NCI-H1694 (cell line): ENCODE measurements around the gene SEMA3G.

ENCODE experiments used
- DNase-seq: peaks from one replicate; lab custom pipeline; 2025; lab: John Stamatoyannopoulos, UW

SEMA3G gene

DNA sequence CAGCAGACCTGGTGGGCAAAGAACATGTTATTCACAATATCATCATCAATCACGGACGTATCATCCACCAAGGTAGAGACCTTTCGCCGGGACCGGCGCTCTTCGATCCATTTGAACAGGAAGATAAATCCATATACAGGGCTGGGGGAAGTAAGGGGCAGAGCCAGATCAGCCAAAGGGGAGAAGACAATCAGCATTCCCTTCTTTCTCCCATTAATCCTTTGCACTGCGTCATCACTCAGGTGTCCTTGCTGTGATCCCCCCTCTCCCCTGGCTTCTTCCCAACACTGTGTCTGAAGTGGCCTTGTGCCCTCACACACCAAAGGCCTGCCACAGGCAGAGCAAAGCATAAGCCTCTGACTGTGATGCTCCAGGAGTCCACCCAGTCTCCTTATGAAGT, 36.4 kb downstream of the SEMA3G start:
- DNase-seq = no peak

DNA sequence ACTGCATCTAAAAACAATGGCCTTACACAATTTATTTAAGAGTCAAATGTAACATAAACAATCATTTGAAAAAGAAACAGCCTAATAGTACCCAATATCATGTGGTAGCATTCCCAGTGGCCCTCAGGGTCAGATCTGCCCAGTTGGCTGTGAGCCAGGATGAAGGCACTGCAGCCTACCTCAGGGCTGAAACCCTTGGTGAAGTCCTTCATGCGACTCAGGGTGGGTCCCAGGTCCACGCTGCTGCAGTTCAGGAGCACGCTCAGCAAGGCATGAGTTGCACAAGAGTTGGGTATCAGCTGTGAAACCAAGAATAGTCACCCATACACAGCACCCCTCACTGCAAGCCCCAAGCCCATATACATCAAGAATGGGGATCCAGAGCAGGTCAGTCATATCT, 37.1 kb downstream of the SEMA3G start:
- DNase-seq = no peak

DNA sequence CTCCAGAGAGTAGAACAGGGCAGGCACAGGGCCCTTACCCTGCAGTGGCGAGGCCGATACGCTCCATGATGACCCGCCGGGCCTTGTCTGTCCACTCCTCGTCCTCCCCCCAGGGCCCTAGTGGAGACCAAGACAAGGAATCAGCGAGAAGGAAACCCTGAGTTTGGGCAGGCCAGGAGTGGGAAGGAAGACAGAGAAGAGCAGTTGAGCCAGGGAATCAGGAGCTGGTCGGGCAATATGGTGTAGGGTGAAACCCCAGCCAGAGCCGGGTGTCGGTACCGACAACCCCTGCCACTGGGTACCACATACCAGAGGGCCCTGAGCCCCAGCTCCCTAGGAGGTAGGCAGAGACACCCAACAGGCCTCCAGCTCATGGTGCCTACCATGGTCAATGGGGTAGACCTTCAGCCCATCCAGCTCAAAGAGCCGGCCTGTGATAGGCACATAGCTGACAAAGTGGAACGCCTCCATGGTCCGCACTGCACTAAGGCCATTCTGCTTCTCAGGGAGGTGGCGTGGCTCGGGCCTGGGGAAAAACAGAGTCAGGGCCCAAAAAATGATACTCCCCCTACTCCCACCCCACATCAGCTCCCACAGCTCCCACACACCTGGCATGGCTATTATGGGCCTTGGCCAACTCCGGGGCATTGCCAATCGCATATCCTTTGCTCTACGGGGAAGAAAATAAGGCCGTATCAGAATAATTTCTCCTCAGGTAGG, 38.0 kb downstream of the SEMA3G start:
- DNase-seq = no peak

DNA sequence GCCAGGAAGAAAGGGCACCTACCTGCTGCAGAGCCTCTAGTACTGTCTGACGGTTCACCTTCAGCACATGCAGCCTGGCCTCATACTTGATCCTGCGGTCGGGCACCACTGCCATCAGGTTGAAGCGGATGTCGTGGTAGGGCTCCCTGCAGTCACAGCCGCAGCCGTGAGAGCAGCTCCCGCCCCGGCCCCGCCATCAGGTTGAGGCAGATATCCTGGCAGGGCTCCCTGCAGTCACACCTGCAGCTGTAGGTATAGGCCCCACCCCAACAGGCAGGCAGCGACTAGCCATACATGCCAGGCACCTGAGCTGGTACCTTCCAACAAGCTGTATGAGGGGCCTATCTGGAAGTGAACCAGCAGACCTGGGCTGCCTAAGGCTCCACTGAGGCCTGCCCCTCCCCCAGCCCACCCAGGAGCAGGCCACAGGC, 38.7 kb downstream of the SEMA3G start:
- no peak for DNase-seq

DNA sequence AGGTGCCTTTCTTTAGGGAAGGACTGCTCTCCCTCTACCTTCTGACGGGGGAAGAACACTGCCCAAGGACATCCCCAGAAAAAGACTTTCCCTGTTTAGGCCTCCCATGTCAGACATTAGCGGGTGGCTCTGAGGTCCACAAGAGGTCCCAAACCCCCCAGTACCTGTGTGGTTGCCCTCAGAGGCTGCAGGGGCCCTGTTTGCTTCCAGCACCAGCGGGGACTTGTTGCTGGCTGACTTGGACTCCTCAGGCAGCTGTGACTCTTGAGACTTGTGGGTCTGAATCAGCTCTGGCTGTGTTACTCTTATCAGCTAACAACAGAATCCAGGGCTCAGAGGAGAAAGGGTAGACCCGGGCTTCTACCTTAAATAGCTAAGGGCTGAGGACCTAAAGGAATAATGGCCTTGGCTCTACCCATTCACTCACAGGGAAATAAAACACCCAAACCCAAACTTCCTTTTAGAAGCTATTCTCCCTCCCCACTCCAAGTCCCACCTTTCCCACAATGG, 39.2 kb downstream of the SEMA3G start:
- no peak for DNase-seq

DNA sequence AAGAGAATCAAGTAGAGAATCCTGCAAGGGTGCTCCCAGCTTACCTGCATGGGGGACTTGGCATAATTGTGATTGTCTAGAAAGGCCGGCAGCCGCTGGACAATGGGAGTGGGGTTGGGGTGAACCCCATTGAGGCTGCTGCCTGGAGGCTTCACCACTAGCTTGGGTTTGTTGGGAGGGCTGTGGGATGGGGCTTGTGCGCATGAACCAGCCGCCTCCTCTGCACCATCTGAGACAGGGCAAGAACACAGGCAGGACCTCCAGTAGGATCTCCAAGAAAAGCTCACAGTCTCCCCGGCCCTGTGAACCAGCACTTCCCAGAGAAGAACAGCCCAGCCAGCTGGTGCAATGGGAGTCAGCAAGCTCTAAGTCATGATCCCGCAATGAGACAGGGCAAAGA, 39.8 kb downstream of the SEMA3G start:
- DNase-seq = no peak

DNA sequence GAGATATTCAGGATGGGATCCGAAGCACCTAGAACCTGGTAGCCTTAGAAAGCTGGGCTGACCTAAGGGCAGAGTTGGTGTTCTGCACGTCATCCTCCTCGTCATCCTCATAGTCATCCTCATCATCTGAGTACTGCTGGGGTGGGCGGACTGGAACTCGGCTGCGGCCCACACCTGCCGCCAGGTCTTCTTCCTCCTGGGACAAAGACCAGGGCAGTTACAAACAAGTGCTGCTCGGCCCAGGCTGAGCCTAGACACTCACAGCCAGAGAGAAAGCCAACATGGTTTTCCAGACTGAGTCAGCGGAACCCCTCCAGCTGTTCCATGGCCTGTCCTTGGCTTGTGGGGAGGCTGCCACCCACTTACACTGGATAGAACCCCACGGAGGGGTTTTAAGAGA, 40.5 kb downstream of the SEMA3G start:
- DNase-seq = no peak

DNA sequence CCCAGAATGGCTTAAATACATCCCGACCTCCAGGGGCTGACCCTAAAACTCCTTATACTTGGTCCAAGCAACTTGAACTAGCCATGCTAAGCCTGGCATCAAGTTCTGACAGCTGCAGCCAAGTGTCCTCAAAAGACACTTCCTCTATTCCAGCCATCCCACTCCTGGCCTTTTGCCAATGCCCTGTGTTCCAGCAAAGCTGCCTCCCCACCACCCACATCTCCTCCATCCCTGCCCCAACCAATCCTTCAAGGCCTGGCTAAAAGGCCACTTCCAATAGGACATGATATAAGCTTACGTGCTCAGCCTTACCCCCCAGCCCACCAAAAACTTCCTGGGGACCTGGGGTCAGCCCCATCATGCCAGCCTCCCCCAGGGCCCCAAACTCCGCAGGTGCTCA, 40.9 kb downstream of the SEMA3G start:
- no peak for DNase-seq

DNA sequence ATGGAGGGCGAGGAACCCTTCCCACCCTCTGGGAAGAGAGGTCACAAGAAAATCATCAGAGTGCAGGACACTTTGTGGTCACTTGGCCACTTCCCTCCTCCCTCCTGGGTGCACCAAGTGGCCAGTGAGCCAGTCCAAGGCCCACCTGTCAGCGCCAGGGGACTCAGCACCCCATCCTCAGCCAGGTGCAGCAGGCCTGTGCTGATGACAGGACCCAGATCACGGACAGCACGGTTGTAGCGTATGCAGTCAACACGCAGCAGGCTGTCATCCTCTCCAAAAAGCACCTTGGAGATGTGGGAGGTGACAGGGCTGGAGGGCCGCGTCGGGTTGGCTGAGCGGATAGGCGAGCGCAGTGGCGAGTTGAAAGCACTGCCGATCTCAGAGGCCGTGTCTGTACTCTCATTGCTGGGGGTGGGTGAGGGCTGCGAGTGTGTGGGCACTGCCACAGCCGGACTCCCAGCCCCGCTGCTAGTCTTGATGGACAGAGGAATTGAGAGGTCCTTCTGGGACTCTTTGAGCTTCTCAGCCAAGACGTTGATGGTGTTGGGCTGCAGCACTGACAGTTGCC, 41.5 kb downstream of the SEMA3G start:
- no peak for DNase-seq

DNA sequence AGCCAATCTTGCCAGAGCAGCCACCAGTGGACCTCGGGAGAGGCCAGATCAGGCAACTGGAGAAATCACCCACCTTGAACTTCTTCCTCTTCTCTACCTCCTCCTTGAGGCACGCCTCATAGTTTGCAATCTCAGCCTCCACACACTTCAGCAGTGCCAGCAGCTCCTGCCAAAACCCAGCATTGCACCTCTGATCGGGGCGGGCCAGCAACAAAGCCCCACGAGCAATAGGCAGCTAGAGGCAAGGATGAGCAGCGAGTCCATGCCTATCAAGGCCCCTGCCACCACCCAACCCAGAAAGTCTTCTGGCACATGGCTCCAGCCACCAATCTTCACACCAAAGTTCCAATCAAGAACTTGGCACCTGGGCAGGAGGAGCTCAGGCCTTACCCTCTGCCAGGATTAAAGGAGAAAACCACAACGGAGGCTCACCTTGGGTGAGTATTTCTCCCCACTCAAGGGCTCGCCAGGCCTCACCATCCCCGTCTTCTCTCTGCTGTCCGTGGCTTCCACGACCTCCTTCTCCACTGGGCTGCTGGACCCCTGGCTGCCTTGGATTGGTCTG, 42.1 kb downstream of the SEMA3G start:
- no peak for DNase-seq

DNA sequence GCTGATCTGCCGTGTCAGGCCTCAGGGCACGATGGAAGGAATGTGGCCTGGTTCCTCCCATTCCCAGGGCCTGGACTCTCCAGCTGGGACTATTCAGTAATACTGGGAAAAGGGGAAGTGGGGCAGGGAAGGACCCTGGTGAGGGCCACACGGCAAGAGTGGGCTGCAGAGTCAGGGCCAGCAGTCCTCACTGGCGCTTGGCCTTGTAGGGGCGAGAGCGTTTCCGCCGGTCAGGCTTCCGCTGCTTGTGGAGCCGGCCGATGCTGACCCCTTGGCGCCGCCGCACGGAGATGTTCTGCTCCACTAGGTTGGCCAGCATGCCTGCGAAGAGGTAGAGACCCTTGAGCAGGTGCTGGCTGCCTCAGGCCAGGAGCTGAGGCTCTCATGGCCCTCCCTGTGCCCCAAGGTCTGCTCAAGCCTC, 42.8 kb downstream of the SEMA3G start:
- DNase-seq = no peak

DNA sequence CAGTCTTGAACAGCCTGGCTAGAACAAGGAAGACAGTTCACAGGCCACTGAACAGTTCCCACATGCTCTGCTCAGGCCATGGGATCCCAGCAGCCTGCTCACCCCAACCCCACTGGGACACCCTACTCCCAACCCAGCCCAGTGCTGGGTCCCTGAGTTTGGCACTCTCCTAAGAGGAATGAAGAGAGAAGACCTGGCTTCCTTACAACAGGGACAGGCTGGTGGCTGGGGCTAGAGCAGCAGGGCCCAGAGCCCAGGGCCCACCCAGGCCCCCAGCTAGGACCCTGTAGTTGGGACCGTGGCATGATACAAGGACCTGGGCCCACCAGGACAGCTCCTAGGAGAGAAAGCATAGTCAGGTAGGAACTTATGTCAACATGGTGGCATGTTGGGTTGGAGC, 43.4 kb downstream of the SEMA3G start:
- DNase-seq = no peak

DNA sequence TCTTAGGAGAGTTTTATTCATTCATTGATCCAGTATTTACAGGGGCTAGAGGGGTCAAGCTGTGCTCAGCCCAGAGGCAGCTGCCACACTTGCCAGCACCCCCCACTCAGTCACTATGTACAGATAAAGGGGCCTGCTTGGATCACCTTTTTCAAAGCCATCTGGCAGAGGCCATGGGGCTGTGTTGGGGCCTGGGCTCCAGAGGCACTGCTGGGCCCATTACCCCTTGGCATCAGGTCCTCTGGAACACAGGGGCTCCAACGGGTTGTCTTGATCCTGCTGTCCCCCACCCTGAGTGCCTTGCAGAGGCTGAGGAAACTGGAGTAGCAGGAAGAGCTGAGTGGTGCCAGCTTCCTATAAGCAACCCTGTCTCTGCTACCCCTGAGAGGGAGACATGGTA, 43.9 kb downstream of the SEMA3G start:
- DNase-seq = no peak

DNA sequence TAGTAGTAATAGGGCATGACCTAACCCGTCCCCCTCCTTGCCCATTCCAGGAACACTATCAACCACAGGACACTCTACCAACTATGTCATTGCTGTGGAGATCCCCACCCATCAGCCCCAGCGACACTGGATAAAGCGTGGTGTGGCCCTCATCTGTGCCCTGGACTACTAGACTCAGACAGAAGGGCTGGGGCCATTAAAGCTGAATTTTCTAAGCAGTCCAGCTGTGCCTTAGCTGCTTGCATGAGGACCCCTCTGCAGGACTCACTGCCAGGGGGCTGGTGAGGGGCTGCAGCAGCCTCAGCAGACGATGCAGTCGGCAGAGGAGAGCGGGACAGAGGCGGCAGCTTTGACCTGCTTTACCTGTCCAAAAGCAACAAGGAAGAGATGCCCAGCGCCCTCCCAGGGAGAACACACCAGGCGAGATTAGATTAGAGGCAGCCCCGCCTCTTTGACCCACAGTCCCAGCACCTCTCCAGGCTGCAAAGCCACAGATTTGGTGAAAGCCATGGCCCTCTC, 44.6 kb downstream of the SEMA3G start:
- no peak for DNase-seq

DNA sequence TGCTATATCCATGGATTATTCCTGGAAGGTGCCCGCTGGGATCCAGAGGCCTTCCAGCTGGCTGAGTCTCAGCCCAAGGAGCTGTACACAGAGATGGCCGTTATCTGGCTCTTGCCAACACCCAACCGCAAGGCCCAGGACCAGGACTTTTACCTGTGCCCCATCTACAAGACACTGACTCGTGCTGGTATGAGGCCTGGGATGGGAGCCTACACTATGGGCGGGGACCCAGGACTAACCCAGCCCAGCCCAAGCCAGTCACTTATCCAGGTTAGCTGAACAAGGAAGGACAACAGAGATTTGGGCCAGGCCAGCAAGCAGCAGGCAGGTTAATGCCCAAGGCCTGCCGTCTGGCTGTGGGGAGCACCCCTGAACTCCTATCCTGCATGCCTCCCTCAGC, 45.3 kb downstream of the SEMA3G start:
- no peak for DNase-seq

DNA sequence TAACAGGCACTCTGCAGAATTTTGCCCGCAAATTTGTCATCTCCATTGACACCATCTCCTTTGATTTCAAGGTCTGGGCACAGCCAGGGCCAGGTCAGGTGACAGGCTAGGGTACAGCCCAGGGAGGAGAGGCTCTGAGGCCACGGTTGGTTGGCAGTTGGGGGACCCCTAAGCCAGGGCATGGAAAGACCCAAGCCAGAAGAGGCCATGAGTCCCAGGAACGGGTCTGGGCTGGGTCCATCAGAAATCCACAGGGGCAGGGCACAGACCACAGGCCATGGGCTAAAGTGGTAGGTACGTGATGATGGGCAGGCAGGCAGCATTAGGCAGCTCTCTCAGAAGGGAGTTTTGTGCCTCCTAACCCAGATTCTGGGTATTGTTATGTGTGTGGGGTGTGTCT, 45.8 kb downstream of the SEMA3G start:
- no peak for DNase-seq

DNA sequence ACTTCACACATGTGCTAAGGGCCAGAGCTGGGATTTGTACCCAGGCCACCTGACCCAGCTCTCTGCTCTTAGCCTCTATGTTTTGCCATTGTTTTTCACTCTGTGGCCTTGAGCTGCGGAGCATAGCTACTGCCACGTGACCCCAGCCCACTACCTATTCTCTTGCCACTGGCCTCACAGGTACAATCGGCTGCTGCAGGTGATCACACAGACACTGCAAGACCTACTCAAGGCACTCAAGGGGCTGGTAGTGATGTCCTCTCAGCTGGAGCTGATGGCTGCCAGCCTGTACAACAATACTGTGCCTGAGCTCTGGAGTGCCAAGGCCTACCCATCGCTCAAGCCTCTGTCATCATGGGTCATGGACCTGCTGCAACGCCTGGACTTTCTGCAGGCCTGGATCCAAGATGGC, 46.2 kb downstream of the SEMA3G start:
- DNase-seq = no peak

DNA sequence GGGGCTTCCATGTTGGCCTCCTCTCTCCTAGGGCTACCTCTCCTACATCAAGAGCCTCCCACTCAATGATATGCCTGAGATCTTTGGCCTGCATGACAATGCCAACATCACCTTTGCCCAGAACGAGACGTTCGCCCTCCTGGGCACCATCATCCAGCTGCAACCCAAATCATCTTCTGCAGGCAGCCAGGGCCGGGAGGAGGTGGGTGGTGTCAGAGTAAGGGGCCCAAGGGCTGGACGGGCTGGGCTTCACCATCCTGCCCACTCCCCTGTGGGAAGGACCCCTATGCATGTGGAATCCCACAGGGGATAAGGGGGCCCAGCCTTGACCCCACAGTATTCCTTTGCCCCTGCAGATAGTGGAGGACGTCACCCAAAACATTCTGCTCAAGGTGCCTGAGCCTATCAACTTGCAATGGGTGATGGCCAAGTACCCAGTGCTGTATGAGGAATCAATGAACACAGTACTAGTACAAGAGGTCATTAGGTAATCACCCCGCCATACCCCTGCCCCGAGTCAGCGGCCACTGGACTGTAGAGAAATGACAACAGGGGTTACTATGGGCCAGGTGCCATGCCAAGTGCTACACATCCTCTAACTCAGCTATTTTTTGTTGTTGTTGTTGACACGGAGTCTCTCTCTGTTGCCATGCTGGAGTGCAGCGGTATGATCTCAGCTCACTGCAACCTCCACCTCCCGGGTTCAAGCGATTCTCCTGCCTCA, 47.1 kb downstream of the SEMA3G start:
- no peak for DNase-seq

DNA sequence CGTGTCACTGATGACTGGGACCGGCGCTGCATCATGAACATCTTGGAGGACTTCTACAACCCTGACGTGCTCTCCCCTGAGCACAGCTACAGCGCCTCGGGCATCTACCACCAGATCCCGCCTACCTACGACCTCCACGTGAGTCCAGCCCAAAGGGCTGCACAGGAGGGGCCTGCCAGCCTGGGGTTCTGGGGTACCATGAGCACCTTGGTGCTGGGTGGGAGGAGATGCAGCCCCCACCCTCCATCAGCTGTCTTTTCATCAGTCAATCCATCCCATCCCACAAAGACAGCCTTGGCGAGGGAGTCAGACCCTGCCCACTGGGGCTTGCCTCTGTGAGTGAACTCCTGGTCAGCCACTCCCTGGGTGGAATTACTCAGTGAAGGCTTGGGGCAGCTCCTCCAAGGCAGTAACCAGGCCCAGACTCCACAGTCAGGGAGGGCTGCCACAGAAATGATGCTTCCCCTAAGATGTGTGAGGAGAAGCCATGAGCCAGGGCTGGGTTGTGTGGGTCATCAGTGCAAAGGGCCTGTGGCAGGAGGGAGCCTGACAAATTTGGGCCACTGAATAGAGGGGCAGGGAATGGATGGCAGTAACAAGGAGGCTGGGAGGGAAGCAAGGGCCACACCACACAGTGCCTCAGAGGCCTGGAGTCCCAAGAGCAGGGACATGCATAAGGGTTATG, 47.9 kb downstream of the SEMA3G start:
- no peak for DNase-seq

DNA sequence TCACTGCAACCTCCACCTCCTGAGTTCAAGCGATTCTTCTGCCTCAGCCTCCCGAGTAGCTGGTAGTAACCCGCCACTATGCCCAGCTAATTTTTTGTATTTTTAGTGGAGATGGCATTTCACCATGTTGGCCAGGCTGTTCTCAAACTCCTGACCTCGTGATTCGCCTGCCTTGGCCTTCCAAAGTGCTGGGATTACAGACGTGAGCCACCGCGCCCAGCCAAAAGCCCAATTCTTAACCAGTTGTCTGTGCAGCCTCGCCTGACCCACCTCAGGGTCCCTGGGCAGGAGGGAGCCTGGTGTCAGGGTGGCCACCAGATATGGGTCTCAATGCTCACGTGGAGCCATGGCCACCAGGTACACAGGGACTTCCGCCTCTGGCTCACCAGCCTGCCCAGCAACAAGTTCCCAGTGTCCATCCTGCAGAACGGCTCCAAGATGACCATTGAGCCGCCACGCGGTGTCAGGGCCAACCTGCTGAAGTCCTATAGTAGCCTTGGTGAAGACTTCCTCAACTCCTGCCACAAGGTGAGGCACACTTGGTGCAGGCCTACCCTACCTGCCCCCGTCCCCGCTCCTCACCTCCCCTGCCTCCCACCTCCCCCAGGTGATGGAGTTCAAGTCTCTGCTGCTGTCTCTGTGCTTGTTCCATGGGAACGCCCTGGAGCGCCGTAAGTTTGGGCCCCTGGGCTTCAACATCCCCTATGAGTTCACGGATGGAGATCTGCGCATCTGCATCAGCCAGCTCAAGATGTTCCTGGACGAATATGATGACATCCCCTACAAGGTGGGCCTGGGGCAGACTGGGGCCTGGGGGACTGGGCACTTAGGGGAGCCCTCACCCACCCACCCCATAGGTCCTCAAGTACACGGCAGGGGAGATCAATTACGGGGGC, 48.6 kb downstream of the SEMA3G start:
- DNase-seq = no peak

DNA sequence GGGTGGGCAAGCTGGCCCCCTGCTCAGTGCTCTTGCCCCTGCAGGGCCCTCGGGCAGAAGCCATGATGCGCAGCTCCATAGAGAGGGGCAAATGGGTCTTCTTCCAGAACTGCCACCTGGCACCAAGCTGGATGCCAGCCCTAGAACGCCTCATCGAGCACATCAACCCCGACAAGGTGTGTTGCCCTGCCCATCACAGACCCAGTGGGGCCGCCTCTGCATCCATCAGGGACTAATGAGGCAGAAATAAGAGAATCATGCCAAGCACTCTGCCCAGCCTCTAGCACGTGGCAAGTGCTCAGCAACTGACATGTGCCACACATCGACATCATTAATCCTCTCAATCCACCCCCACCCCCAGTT, 49.4 kb downstream of the SEMA3G start:
- DNase-seq = no peak
